ENCODE data around the gene SLC25A42.

SLC25A42 gene

GRCh38 chr19:19050731-19051130, 13.1 kb upstream of the SLC25A42 start:
- H3K27me3 ChIP-seq (ENCODE audit: insufficient read depth, insufficient read length) = no peaks in the 10 kb centered on the region
- no peaks in the 10 kb centered on the region for H3K4me1 ChIP-seq (ENCODE audit: insufficient read depth, insufficient read length)
- no peak overlapping the region for H3K9ac ChIP-seq (ENCODE audit: insufficient read length, low read depth)
- no peak overlapping the region for H3K4me3 ChIP-seq (ENCODE audit: insufficient read length, low read depth)
- peaks cover 79% of the 10 kb centered on the region for H3K36me3 ChIP-seq (ENCODE audit: insufficient read depth, insufficient read length, low read length)
- TF ChIP-seq SUZ12 (IDR thresholded peaks at IDR 0.05; ENCODE audit: extremely low read depth, insufficient read depth, insufficient read length) (no peak), ZNF274 (IDR thresholded peaks at IDR 0.05; ENCODE audit: low read depth, low read length) (no peak), YY1 (IDR thresholded peaks at IDR 0.05; ENCODE audit: insufficient read depth, insufficient read length) (no peak)
- no peak for DNase-seq (ENCODE audit: low read depth, low spot score)
- no peaks in the 10 kb centered on the region for H3K9me3 ChIP-seq (ENCODE audit: insufficient read depth, low read length)

- H3K36me3 ChIP-seq (ENCODE audit: insufficient read depth, insufficient read length, low read length) = peaks cover 85% of the 10 kb centered on the region
- TF ChIP-seq SUZ12 (IDR thresholded peaks at IDR 0.05; ENCODE audit: extremely low read depth, insufficient read depth, insufficient read length) (no peak), YY1 (IDR thresholded peaks at IDR 0.05; ENCODE audit: insufficient read depth, insufficient read length) (no peak), ZNF274 (IDR thresholded peaks at IDR 0.05; ENCODE audit: low read depth, low read length) (no peak)
- H3K4me3 ChIP-seq (ENCODE audit: insufficient read length, low read depth) = no peak overlapping the region
- no peak for DNase-seq (ENCODE audit: low read depth, low spot score)
- H3K4me1 ChIP-seq (ENCODE audit: insufficient read depth, insufficient read length) = no peaks in the 10 kb centered on the region
- H3K9ac ChIP-seq (ENCODE audit: insufficient read length, low read depth) = no peak overlapping the region
- H3K9me3 ChIP-seq (ENCODE audit: insufficient read depth, low read length) = no peaks in the 10 kb centered on the region
- no peaks in the 10 kb centered on the region for H3K27me3 ChIP-seq (ENCODE audit: insufficient read depth, insufficient read length)
These were observed 12.1 kb upstream of the SLC25A42 start for GRCh38 chr19:19051478-19052213.

- Histone ChIP-seq H3K9me3 (ENCODE audit: insufficient read depth, low read length) (no peaks in the 10 kb centered on the region), H3K4me1 (ENCODE audit: insufficient read depth, insufficient read length) (no peaks in the 10 kb centered on the region), H3K36me3 (ENCODE audit: insufficient read depth, insufficient read length, low read length) (peaks cover 86% of the 10 kb centered on the region)
These were observed 10.9 kb upstream of the SLC25A42 start for GRCh38 chr19:19052921-19053320.

GRCh38 chr19:19053508-19054314, 10.1 kb upstream of the SLC25A42 start:
- H3K9ac ChIP-seq (ENCODE audit: insufficient read length, low read depth) = no peak overlapping the region
- peak; percentile 52 for DNase-seq (ENCODE audit: low read depth, low spot score)
- H3K27me3 ChIP-seq (ENCODE audit: insufficient read depth, insufficient read length) = no peaks in the 10 kb centered on the region
- H3K9me3 ChIP-seq (ENCODE audit: insufficient read depth, low read length) = no peaks in the 10 kb centered on the region
- H3K36me3 ChIP-seq (ENCODE audit: insufficient read depth, insufficient read length, low read length) = peaks cover 91% of the 10 kb centered on the region
- no peaks in the 10 kb centered on the region for H3K4me1 ChIP-seq (ENCODE audit: insufficient read depth, insufficient read length)
- TF ChIP-seq YY1 (IDR thresholded peaks at IDR 0.05; ENCODE audit: insufficient read depth, insufficient read length) (no peak), ZNF274 (IDR thresholded peaks at IDR 0.05; ENCODE audit: low read depth, low read length) (no peak), SUZ12 (IDR thresholded peaks at IDR 0.05; ENCODE audit: extremely low read depth, insufficient read depth, insufficient read length) (no peak)
- no peak overlapping the region for H3K4me3 ChIP-seq (ENCODE audit: insufficient read length, low read depth)

More at GRCh38 chr19:19052921-19053320, 10.9 kb upstream of the SLC25A42 start:
- TF ChIP-seq ZNF274 (IDR thresholded peaks at IDR 0.05; ENCODE audit: low read depth, low read length) = no peak
- TF ChIP-seq YY1 (IDR thresholded peaks at IDR 0.05; ENCODE audit: insufficient read depth, insufficient read length) = no peak
- H3K9ac ChIP-seq (ENCODE audit: insufficient read length, low read depth) = no peak overlapping the region
- DNase-seq (ENCODE audit: low read depth, low spot score) = no peak
- H3K27me3 ChIP-seq (ENCODE audit: insufficient read depth, insufficient read length) = no peaks in the 10 kb centered on the region
- H3K4me3 ChIP-seq (ENCODE audit: insufficient read length, low read depth) = no peak overlapping the region

- Histone ChIP-seq H3K36me3 (ENCODE audit: insufficient read depth, insufficient read length, low read length) (peaks cover 91% of the 10 kb centered on the region), H3K4me1 (ENCODE audit: insufficient read depth, insufficient read length) (no peaks in the 10 kb centered on the region), H3K4me3 (ENCODE audit: insufficient read length, low read depth) (no peak overlapping the region), H3K27me3 (ENCODE audit: insufficient read depth, insufficient read length) (no peaks in the 10 kb centered on the region), H3K9ac (ENCODE audit: insufficient read length, low read depth) (no peak overlapping the region), H3K9me3 (ENCODE audit: insufficient read depth, low read length) (no peaks in the 10 kb centered on the region)
- TF ChIP-seq SUZ12 (IDR thresholded peaks at IDR 0.05; ENCODE audit: extremely low read depth, insufficient read depth, insufficient read length) (no peak), YY1 (IDR thresholded peaks at IDR 0.05; ENCODE audit: insufficient read depth, insufficient read length) (no peak), ZNF274 (IDR thresholded peaks at IDR 0.05; ENCODE audit: low read depth, low read length) (no peak)
- DNase-seq (ENCODE audit: low read depth, low spot score) = no peak
These were observed 9.4 kb upstream of the SLC25A42 start for GRCh38 chr19:19054315-19054938.

- Histone ChIP-seq H3K4me1 (ENCODE audit: insufficient read depth, insufficient read length) (no peaks in the 10 kb centered on the region), H3K36me3 (ENCODE audit: insufficient read depth, insufficient read length, low read length) (peaks cover 94% of the 10 kb centered on the region), H3K27me3 (ENCODE audit: insufficient read depth, insufficient read length) (no peaks in the 10 kb centered on the region), H3K4me3 (ENCODE audit: insufficient read length, low read depth) (no peak overlapping the region), H3K9me3 (ENCODE audit: insufficient read depth, low read length) (no peaks in the 10 kb centered on the region), H3K9ac (ENCODE audit: insufficient read length, low read depth) (no peak overlapping the region)
- TF ChIP-seq ZNF274 (IDR thresholded peaks at IDR 0.05; ENCODE audit: low read depth, low read length) = no peak
- TF ChIP-seq SUZ12 (IDR thresholded peaks at IDR 0.05; ENCODE audit: extremely low read depth, insufficient read depth, insufficient read length) = no peak
- TF ChIP-seq YY1 (IDR thresholded peaks at IDR 0.05; ENCODE audit: insufficient read depth, insufficient read length) = no peak
- no peak for DNase-seq (ENCODE audit: low read depth, low spot score)
These were observed 8.8 kb upstream of the SLC25A42 start for GRCh38 chr19:19054939-19055440.

- DNase-seq (ENCODE audit: low read depth, low spot score) = no peak
- H3K36me3 ChIP-seq (ENCODE audit: insufficient read depth, insufficient read length, low read length) = peaks cover 92% of the 10 kb centered on the region
- TF ChIP-seq SUZ12 (IDR thresholded peaks at IDR 0.05; ENCODE audit: extremely low read depth, insufficient read depth, insufficient read length) (no peak), ZNF274 (IDR thresholded peaks at IDR 0.05; ENCODE audit: low read depth, low read length) (no peak), YY1 (IDR thresholded peaks at IDR 0.05; ENCODE audit: insufficient read depth, insufficient read length) (no peak)
- H3K9me3 ChIP-seq (ENCODE audit: insufficient read depth, low read length) = no peaks in the 10 kb centered on the region
- H3K4me3 ChIP-seq (ENCODE audit: insufficient read length, low read depth) = no peak overlapping the region
- no peaks in the 10 kb centered on the region for H3K27me3 ChIP-seq (ENCODE audit: insufficient read depth, insufficient read length)
- H3K9ac ChIP-seq (ENCODE audit: insufficient read length, low read depth) = no peak overlapping the region
- no peaks in the 10 kb centered on the region for H3K4me1 ChIP-seq (ENCODE audit: insufficient read depth, insufficient read length)
These were observed 8.1 kb upstream of the SLC25A42 start for GRCh38 chr19:19055701-19056100.

Measured in NT2/D1 (cell line).